ENCODE data around the gene MAP2K5. TPM values are rescaled to one million over a fixed set of nuclear protein-coding genes. Genes with fewer than 3 reads are reported as not detected.

MAP2K5 gene
- total RNA-seq, 1 donor from 2014 or later, result 19.6 TPM

DNA sequence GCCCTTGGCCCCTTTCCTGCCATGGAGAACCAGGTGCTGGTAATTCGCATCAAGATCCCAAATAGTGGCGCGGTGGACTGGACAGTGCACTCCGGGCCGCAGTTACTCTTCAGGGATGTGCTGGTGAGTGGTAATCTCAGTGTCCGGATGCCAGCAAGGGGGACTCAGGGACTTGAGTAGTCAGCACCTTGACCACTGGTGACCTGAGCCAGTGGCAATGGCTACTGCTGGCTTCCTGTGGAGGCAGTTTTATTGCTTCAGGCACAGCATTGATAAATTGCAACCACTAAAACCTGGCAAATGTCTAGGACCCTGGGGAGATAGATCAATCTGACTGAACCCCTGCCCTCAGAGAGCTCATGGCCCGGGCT lies 830 bp downstream of the MAP2K5 start:
- H3K27ac Mint-ChIP-seq (ENCODE audit: unreplicated experiment), result no peak overlapping the region
- no peaks in the 10 kb centered on the region for H3K9me3 Mint-ChIP-seq
- H3K4me1 Mint-ChIP-seq, result peaks cover 45% of the 10 kb centered on the region
- TF ChIP-seq, protein P1, sequence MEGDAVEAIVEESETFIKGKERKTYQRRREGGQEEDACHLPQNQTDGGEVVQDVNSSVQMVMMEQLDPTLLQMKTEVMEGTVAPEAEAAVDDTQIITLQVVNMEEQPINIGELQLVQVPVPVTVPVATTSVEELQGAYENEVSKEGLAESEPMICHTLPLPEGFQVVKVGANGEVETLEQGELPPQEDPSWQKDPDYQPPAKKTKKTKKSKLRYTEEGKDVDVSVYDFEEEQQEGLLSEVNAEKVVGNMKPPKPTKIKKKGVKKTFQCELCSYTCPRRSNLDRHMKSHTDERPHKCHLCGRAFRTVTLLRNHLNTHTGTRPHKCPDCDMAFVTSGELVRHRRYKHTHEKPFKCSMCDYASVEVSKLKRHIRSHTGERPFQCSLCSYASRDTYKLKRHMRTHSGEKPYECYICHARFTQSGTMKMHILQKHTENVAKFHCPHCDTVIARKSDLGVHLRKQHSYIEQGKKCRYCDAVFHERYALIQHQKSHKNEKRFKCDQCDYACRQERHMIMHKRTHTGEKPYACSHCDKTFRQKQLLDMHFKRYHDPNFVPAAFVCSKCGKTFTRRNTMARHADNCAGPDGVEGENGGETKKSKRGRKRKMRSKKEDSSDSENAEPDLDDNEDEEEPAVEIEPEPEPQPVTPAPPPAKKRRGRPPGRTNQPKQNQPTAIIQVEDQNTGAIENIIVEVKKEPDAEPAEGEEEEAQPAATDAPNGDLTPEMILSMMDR (conservative IDR thresholded peaks at IDR 0.05), result no peak
- H3K4me3 Mint-ChIP-seq, result peak overlapping the region; percentile 93
- no peaks in the 10 kb centered on the region for H3K27me3 Mint-ChIP-seq (ENCODE audit: low read depth)
- no peaks in the 10 kb centered on the region for H3K36me3 Mint-ChIP-seq (ENCODE audit: low read depth)
- no peak for DNase-seq (ENCODE audit: low read depth, low spot score)

DNA sequence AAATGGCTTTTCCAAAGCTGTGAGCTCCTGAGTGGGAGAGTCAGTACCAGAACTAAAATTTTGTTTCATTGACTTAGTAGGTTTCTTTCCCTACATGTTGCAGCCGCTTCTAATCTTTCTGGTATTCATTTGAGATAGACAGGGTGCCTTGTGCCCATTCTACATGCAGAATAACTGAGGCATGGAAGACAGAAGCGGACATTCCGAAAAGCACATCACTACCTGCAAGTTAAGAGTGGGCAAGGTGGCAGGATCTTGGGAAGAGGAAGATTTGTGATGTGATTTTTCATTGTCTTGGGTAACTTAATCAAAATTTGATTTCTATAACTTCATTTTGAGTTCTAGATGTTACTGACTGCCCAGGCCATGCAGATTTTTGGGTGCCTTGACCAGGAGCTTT lies 2.0 kb downstream of the MAP2K5 start:
- TF ChIP-seq, protein P1 (conservative IDR thresholded peaks at IDR 0.05), result no peak
- H3K36me3 Mint-ChIP-seq (ENCODE audit: low read depth), result no peaks in the 10 kb centered on the region
- no peak overlapping the region for H3K27ac Mint-ChIP-seq (ENCODE audit: unreplicated experiment)
- H3K9me3 Mint-ChIP-seq, result no peaks in the 10 kb centered on the region
- no peaks in the 10 kb centered on the region for H3K27me3 Mint-ChIP-seq (ENCODE audit: low read depth)
- DNase-seq (ENCODE audit: low read depth, low spot score), result no peak
- peak overlapping the region; percentile 79 for H3K4me3 Mint-ChIP-seq
- peaks cover 56% of the 10 kb centered on the region for H3K4me1 Mint-ChIP-seq

DNA sequence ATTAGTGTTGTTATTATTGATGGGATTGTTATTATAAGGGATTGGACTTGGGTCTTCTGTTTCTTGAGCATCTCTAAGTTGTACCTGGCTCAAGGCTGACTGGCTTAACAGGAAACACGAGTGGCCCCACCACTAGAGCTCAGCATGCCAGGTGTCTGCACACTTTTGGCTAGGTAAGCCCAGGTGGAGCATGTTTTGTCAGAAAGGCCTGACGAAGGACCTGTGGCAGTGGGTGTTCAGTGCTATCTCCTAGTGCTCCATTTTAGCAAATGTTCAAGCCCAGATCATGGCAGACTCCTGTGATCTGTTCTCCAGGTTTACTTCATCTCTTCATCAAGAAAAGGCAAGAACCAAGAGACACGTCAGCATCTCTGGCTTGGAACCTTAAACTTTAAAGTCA lies 3.4 kb downstream of the MAP2K5 start:
- H3K4me1 Mint-ChIP-seq, result peaks cover 66% of the 10 kb centered on the region
- no peak for DNase-seq (ENCODE audit: low read depth, low spot score)
- TF ChIP-seq, protein P1 (conservative IDR thresholded peaks at IDR 0.05), result no peak
- H3K27ac Mint-ChIP-seq (ENCODE audit: unreplicated experiment), result no peak overlapping the region
- peak overlapping the region; percentile 57 for H3K4me3 Mint-ChIP-seq
- H3K27me3 Mint-ChIP-seq (ENCODE audit: low read depth), result no peaks in the 10 kb centered on the region
- no peaks in the 10 kb centered on the region for H3K9me3 Mint-ChIP-seq
- H3K36me3 Mint-ChIP-seq (ENCODE audit: low read depth), result peaks cover 3% of the 10 kb centered on the region

DNA sequence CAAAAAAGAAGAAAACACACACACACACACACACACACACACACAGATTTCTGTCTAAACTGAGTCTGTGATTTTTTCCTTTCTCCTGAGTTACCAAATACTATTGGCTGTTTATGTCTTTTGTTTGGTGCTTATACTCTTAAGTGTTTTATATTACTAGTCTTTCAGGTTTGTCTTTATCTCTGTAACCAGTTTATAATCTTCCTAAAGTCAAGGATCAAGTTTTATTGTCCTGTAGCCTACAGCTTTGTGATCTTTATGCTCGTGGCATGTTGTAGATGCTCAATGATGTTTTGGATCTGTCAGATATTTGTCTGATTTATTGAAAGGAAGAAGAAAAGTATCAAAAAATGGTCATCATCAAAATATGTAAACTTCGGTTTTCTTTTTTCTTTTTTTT lies 4.6 kb downstream of the MAP2K5 start:
- no peaks in the 10 kb centered on the region for H3K27me3 Mint-ChIP-seq (ENCODE audit: low read depth)
- DNase-seq (ENCODE audit: low read depth, low spot score), result no peak
- H3K27ac Mint-ChIP-seq (ENCODE audit: unreplicated experiment), result no peak overlapping the region
- no peak overlapping the region for H3K4me3 Mint-ChIP-seq
- H3K4me1 Mint-ChIP-seq, result peaks cover 55% of the 10 kb centered on the region
- peaks cover 3% of the 10 kb centered on the region for H3K36me3 Mint-ChIP-seq (ENCODE audit: low read depth)
- no peaks in the 10 kb centered on the region for H3K9me3 Mint-ChIP-seq
- TF ChIP-seq, protein P1 (conservative IDR thresholded peaks at IDR 0.05), result no peak

DNA sequence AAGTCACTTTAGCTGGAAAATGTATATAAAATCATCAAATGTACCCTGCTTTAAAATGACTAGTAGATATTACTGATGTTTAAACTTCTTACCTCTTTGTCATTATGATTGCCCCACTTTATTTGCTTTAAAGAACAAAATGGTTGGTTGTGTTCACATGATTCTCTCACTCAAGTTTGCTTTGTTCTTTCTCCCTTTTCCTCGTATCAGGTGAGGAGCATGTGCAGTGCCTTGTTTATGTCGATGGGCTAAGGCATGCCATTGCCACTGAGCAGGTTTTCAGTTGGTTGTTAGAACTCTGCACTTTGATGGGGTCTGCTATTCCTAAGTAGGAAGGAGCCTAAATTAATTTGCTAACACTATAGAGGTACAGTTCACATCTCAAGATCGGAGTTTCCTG lies 5.3 kb downstream of the MAP2K5 start:
- H3K36me3 Mint-ChIP-seq (ENCODE audit: low read depth), result peaks cover 3% of the 10 kb centered on the region
- no peaks in the 10 kb centered on the region for H3K9me3 Mint-ChIP-seq
- no peaks in the 10 kb centered on the region for H3K27me3 Mint-ChIP-seq (ENCODE audit: low read depth)
- TF ChIP-seq, protein P1 (conservative IDR thresholded peaks at IDR 0.05), result no peak
- H3K4me1 Mint-ChIP-seq, result peaks cover 53% of the 10 kb centered on the region
- no peak for DNase-seq (ENCODE audit: low read depth, low spot score)
- H3K27ac Mint-ChIP-seq (ENCODE audit: unreplicated experiment), result no peak overlapping the region
- no peak overlapping the region for H3K4me3 Mint-ChIP-seq

Measured in neural crest cell (in vitro differentiated cells).